Adrenal gland (tissue), 12 donors: Measurements from ENCODE around the gene ICAM5. TPM values are rescaled to one million over a fixed set of nuclear protein-coding genes. Genes with fewer than 3 reads are reported as not detected.

Source experiments
- DNase-seq, 7 donors: peaks; one replicate each; pipeline ENCODE4 v3.0.0-alpha.2; 2019 to 2020
- H3K27ac ChIP-seq, 5 donors: fragments of 200-600 bp; sonication (generic) in 4 of 5; 1 replicate in 3 of 5; 2 replicates in 2 of 5; pipeline versions ENCODE4 v1.5.1 to v1.8.0; 2016 to 2020; ENCODE audit warnings: mild to moderate bottlenecking in 1 of 5
- H3K27me3 ChIP-seq: fragments of 200-600 bp; 2 replicates; pipeline ENCODE4 v1.8.0; 2021
- H3K36me3 ChIP-seq, 2 donors: fragments of 200-600 bp; replicated peaks in 1 of 2; 1 replicate in 1 of 2; 2 replicates in 1 of 2; pipeline versions ENCODE4 v1.5.1 to v1.8.0; 2018 to 2022
- H3K4me1 ChIP-seq, 2 donors: fragments of 200-600 bp; replicated peaks in 1 of 2; 1 replicate in 1 of 2; 2 replicates in 1 of 2; pipeline versions ENCODE4 v1.5.1 to v1.8.0; 2018 to 2021
- H3K4me3 ChIP-seq, 4 donors: fragments of 200-600 bp; sonication (generic) in 3 of 4; one replicate each; pipeline ENCODE4 v1.5.1; 2016 to 2018
- H3K9me3 ChIP-seq, 3 donors: fragments of 200-600 bp; sonication (generic) in 1 of 3; replicated peaks in 1 of 3; 1 replicate in 2 of 3; 2 replicates in 1 of 3; pipeline versions ENCODE4 v1.5.1 to v1.8.0; 2016 to 2021
- POLR2A ChIP-seq, 2 donors: fragments of 450-650 bp; IDR thresholded peaks; one replicate each; pipeline ENCODE4 v1.6.1; 2017; ENCODE audit warnings: antibody characterized with exemption in 2 of 2, mild to moderate bottlenecking in 2 of 2, moderate library complexity in 1 of 2
- WGBS, 4 donors: extraction: QIAGEN DNeasy Blood & Tissue Kit in 2 of 4; methylation state at CpG; one replicate each; pipeline versions ENCODE4 v1.1.5 to v1.1.7; 2013 to 2017; 5-methylcytosine and 5-hydroxymethylcytosine counted together
- intact Hi-C, 2 donors: fragments of 100-400 bp; cut with DNase I; formaldehyde crosslinking; loops; one replicate each; pipeline versions ENCODE4 v1.14.1 to v1.15.0; 2022 to 2023
- polyA plus RNA-seq, 3 donors: library from polyadenylated mRNA; stranded (reverse); fragments of 200-250 nt in 2 of 3; fragments of 350-450 nt in 1 of 3; fragmentation: Illumina TruSeq in 1 of 3; extraction: RNeasy Lipid Tissue Mini Kit (QIAGEN cat#74804) in 1 of 3; gene quantifications; one replicate each; pipeline ENCODE4 v1.2.3, GENCODE V29; 2013 to 2014
- total RNA-seq, 9 donors: library from RNA; depleted of rRNA in 4 of 9; stranded (reverse); fragments of >200 nt in 4 of 9; fragments of 120-200 nt in 1 of 9; fragmentation: NEBNext Ultra II Directional in 1 of 9; extraction: Animal tissue kit (Norgen Biotek cat#: 25700) in 1 of 9; gene quantifications; one replicate each; pipeline versions ENCODE4 v1.1.0 to v1.2.4, GENCODE V29; 2013 to 2023
- TF ChIP-seq, protein P1 (sequence below), 6 experiments: fragments of 450-650 bp in 4 of 6; fragments of 200-600 bp in 2 of 6; sonication (generic) in 1 of 6; IDR thresholded peaks; 1 replicate in 5 of 6; 2 replicates in 1 of 6; pipeline versions ENCODE4 v1.5.1 to v1.8.0; 2016 to 2021; ENCODE audit warnings: antibody characterized with exemption in 6 of 6, mild to moderate bottlenecking in 2 of 6, moderate library complexity in 1 of 6
- donor health status: healthy with polysubstance abuse.
- donor health status: Bipolar disorder and iron deficiency.
- donor health status: DM: yes; HTN: yes; CAD: no.
- donor health status: DM: no; HTN: no; CAD: no.
- donor health status: DM: no; HTN: no; CAD: no.
- donor health status: DM: yes; HTN: yes; CAD: no.

The ICAM5 gene
- total and polyA plus RNA-seq, 12 donors = 0.06 to 2.2 (median 0.49) TPM; not detected in 3

DNA sequence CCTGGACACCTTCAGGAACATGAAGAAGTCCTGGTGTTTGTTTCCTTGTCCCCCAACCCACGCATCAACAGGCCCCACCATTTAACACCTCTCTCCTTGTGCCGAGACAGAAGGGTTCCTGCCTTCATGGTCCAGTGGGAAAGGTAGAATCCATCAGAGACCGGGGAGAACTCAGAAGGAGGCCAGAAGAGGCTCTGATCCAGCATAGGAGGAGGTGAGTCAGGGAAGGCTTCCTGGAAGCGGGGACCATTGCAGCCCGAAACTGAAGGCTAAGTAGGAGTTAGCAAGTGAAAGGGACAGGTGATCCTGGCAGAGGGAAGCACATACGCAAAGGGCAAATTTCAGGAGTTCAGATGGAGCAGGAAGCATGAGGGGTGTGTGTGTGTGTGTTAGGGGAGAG is 49.2 kb downstream of the ICAM5 start:
- no peaks in the 10 kb centered on the region for H3K27me3 ChIP-seq
- peaks cover 4 to 6% of the 10 kb centered on the region in 2 donors for H3K4me1 ChIP-seq
- no peaks in the 10 kb centered on the region for H3K36me3 ChIP-seq
- H3K9me3 ChIP-seq = no peaks in the 10 kb centered on the region
- H3K27ac ChIP-seq = no peak overlapping the region
- no peak overlapping the region for H3K4me3 ChIP-seq
- WGBS, 4 donors = 78 to 88% (median 81%) methylated on average over 6 of the region's 6 CpGs
- no peak for DNase-seq
- TF ChIP-seq, protein P1, sequence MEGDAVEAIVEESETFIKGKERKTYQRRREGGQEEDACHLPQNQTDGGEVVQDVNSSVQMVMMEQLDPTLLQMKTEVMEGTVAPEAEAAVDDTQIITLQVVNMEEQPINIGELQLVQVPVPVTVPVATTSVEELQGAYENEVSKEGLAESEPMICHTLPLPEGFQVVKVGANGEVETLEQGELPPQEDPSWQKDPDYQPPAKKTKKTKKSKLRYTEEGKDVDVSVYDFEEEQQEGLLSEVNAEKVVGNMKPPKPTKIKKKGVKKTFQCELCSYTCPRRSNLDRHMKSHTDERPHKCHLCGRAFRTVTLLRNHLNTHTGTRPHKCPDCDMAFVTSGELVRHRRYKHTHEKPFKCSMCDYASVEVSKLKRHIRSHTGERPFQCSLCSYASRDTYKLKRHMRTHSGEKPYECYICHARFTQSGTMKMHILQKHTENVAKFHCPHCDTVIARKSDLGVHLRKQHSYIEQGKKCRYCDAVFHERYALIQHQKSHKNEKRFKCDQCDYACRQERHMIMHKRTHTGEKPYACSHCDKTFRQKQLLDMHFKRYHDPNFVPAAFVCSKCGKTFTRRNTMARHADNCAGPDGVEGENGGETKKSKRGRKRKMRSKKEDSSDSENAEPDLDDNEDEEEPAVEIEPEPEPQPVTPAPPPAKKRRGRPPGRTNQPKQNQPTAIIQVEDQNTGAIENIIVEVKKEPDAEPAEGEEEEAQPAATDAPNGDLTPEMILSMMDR (IDR thresholded peaks at IDR 0.05) = no peak
- TF ChIP-seq POLR2A (IDR thresholded peaks at IDR 0.05) = no peak
- intact Hi-C loops = loop anchor here in 1 of 2 donors (5.0 kb wide), 1 partner anchor 53 kb away; no protein-coding TSS in a partner anchor

DNA sequence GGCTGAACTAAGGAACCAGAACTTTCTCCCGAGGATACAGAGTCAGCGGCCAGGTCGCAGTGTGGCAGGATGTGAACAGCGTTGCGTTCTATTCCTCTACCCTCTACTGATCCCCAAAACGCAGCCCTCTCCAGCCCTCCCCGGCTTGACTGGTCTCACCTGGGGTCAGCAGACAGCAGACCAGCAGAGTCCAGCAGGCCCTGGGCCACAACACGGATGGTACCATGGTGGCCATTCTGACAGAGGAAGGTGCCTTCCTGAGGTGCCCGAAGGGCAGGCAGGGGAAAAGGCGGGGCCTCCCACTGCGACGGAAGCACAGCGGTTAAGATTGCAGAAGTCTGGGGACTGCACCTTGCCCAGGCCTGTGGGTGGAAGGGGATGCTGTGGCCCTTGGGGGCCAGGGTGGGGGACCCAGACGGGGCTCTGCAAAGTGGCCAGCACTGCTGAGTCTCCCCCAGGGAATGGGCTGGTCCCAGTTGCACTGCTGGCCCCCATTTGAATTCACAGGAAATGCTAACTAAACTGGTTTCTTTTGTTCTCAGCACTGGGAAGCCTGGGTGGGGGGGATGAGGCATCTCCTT is 49.7 kb downstream of the ICAM5 start, which contains the start of gene ICAM3:
TSS of gene ICAM3 (minus strand) at position 245 of the 581 bp plus-strand sequence. CDS start at position 235, 10 bp downstream.
- DNase-seq = no peak
- Histone ChIP-seq H3K27ac (no peak within 1 kb of the TSS), H3K27me3 (no peaks in the 10 kb centered on the region), H3K4me1 (peaks cover 0 to under 1% of the 10 kb centered on the region in 2 donors), H3K4me3 (no peak within 1 kb of the TSS), H3K9me3 (no peaks in the 10 kb centered on the region), H3K36me3 (no peaks in the 10 kb centered on the region)
- intact Hi-C loops = loop anchor here in 1 of 2 donors (5.0 kb wide), 1 partner anchor 53 kb away; no protein-coding TSS in a partner anchor
- TF ChIP-seq POLR2A (IDR thresholded peaks at IDR 0.05) = no peak
- TF ChIP-seq, protein P1 (IDR thresholded peaks at IDR 0.05) = no peak
- WGBS, 4 donors = 58 to 70% (median 68%) methylated on average over 13 to 14 of the region's 14 CpGs

DNA sequence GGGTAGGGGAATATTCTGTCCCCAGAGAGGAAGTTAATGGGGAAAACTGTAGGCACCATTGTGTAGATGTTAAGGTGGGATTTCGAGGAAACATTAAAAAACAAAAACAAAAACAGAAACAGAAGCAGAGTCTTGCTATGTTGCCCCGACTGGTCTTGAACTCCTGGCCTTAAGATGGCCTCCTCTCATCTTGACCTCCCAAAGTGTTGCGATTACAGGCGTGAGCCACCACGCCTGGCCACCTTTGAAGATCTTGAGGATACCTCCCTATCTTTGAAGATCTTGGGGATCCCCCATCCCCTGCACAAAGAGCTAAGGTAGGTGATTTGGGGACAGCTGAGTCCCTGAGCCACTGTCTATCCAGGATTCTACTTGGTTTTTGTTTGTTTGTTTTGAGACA is 50.2 kb downstream of the ICAM5 start:
- no peak for DNase-seq
- Histone ChIP-seq H3K27ac (no peak overlapping the region), H3K4me3 (no peak overlapping the region), H3K27me3 (no peaks in the 10 kb centered on the region), H3K36me3 (no peaks in the 10 kb centered on the region), H3K4me1 (no peaks in the 10 kb centered on the region), H3K9me3 (no peaks in the 10 kb centered on the region)
- intact Hi-C loops = loop anchor here in 1 of 2 donors (5.0 kb wide), 1 partner anchor 52 kb away; no protein-coding TSS in a partner anchor
- TF ChIP-seq POLR2A (IDR thresholded peaks at IDR 0.05) = no peak
- TF ChIP-seq, protein P1 (IDR thresholded peaks at IDR 0.05) = no peak
- 77 to 89% (median 84%) methylated on average over 5 of the region's 5 CpGs for WGBS, 4 donors

DNA sequence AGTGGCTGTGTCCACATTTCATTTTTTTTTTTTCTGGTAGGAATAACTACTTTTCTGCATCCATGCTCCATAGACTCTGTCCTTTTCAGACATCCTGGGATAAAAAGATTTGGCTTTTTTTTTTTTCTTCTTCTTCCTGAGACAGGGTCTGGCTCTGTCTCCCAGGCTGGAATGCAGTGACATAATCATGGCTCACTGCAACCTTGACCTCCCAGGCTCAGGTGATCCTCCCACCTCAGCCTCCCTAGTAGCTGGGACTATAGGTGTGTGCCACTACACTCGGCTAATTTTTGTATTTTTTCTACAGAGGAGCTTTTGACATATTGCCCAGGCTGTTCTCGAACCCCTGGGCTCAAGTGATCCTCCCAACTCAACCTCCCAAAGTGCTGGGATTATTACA is 53.7 kb downstream of the ICAM5 start:
- no peak overlapping the region for H3K4me3 ChIP-seq
- H3K27me3 ChIP-seq = no peaks in the 10 kb centered on the region
- 64 to 81% (median 73%) methylated on average over 2 of the region's 2 CpGs for WGBS, 4 donors
- intact Hi-C loops = no loop called here
- no peak overlapping the region for H3K27ac ChIP-seq
- no peak for TF ChIP-seq POLR2A (IDR thresholded peaks at IDR 0.05)
- TF ChIP-seq, protein P1 (IDR thresholded peaks at IDR 0.05) = no peak
- H3K4me1 ChIP-seq = no peaks in the 10 kb centered on the region
- DNase-seq = no peak
- no peaks in the 10 kb centered on the region for H3K36me3 ChIP-seq
- no peaks in the 10 kb centered on the region for H3K9me3 ChIP-seq
